ENCODE measurements around the gene FOXP4. TPM values are rescaled to one million over a fixed set of nuclear protein-coding genes. Genes with fewer than 3 reads are reported as not detected.

The FOXP4 gene
- total RNA-seq, 3 donors from 2014 or later: 5.1 to 11.0 (median 5.6) TPM

GRCh38 chr6:41566961-41567360 is 20.8 kb downstream of the FOXP4 start:
- H3K4me1 ChIP-seq: no peaks in the 10 kb centered on the region
- no peaks in the 10 kb centered on the region for H3K27me3 ChIP-seq
- H3K9me3 ChIP-seq: no peaks in the 10 kb centered on the region
- no peak for DNase-seq (ENCODE audit: low spot score in 2 of 2)
- peak overlapping the region in 1 of 2 donors; percentile 64 for H3K27ac ChIP-seq
- TF ChIP-seq, protein P1, sequence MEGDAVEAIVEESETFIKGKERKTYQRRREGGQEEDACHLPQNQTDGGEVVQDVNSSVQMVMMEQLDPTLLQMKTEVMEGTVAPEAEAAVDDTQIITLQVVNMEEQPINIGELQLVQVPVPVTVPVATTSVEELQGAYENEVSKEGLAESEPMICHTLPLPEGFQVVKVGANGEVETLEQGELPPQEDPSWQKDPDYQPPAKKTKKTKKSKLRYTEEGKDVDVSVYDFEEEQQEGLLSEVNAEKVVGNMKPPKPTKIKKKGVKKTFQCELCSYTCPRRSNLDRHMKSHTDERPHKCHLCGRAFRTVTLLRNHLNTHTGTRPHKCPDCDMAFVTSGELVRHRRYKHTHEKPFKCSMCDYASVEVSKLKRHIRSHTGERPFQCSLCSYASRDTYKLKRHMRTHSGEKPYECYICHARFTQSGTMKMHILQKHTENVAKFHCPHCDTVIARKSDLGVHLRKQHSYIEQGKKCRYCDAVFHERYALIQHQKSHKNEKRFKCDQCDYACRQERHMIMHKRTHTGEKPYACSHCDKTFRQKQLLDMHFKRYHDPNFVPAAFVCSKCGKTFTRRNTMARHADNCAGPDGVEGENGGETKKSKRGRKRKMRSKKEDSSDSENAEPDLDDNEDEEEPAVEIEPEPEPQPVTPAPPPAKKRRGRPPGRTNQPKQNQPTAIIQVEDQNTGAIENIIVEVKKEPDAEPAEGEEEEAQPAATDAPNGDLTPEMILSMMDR (IDR thresholded peaks at IDR 0.05): no peak
- TF ChIP-seq POLR2AphosphoS5 (IDR thresholded peaks at IDR 0.05): no peak
- TF ChIP-seq POLR2A (IDR thresholded peaks at IDR 0.05): no peak
- no peaks in the 10 kb centered on the region for H3K36me3 ChIP-seq
- no peak overlapping the region for H3K4me3 ChIP-seq
- intact Hi-C loops (cut with DNase I; ENCODE audit: low total_unique reads): no loop called here

DNA sequence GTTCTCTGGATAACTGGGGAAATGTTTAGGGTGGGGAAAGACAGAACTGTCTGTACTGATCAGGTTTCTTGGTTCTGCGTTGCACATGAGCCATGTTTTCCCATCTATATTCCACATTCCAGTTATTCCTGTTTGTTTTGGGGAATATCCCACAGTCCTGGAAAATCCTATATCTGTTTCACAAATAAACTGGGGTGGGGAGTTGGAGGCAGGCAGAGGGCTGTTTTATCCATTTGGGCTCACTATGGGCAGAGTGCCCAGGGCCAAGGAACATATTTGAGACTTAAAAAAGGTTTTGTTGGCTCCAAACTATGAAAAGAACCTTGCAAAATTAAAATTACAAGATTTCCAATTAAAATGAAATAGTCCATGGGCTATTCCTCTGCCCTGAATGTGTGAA is 21.5 kb downstream of the FOXP4 start:
- Histone ChIP-seq H3K36me3 (no peaks in the 10 kb centered on the region), H3K27ac (peak overlapping the region; percentile 60 to 64), H3K4me1 (no peaks in the 10 kb centered on the region), H3K27me3 (no peaks in the 10 kb centered on the region), H3K9me3 (no peaks in the 10 kb centered on the region), H3K4me3 (no peak overlapping the region)
- no peak for DNase-seq (ENCODE audit: low spot score in 2 of 2)
- intact Hi-C loops (cut with DNase I; ENCODE audit: low total_unique reads): no loop called here
- TF ChIP-seq POLR2A (IDR thresholded peaks at IDR 0.05) (no peak), POLR2AphosphoS5 (IDR thresholded peaks at IDR 0.05) (no peak)
- TF ChIP-seq, protein P1 (IDR thresholded peaks at IDR 0.05): no peak

DNA sequence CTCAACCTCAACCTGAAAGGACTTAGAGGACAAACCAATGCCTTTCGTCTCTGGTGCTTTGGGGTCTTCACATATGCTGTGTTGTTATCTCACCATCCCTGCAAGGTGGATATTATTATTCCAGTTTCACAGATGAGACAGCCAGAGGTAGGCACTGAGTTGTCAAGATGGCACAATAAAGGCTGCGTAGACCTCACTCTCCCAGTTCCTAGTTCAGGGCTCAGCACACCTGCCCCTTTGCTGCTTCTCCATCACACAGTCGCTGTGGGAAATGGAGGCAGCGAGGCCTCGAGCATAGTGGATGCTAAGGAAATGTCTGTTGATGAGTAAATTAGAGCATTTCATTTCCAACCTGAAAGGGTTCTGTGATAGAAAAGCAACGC is 22.0 kb downstream of the FOXP4 start:
- Histone ChIP-seq H3K27ac (peak overlapping the region; percentile 60 to 64), H3K4me3 (no peak overlapping the region), H3K36me3 (no peaks in the 10 kb centered on the region), H3K9me3 (no peaks in the 10 kb centered on the region), H3K4me1 (no peaks in the 10 kb centered on the region), H3K27me3 (no peaks in the 10 kb centered on the region)
- intact Hi-C loops (cut with DNase I; ENCODE audit: low total_unique reads): no loop called here
- TF ChIP-seq, protein P1 (IDR thresholded peaks at IDR 0.05): no peak
- no peak for TF ChIP-seq POLR2AphosphoS5 (IDR thresholded peaks at IDR 0.05)
- no peak for TF ChIP-seq POLR2A (IDR thresholded peaks at IDR 0.05)
- DNase-seq (ENCODE audit: low spot score in 2 of 2): no peak

DNA sequence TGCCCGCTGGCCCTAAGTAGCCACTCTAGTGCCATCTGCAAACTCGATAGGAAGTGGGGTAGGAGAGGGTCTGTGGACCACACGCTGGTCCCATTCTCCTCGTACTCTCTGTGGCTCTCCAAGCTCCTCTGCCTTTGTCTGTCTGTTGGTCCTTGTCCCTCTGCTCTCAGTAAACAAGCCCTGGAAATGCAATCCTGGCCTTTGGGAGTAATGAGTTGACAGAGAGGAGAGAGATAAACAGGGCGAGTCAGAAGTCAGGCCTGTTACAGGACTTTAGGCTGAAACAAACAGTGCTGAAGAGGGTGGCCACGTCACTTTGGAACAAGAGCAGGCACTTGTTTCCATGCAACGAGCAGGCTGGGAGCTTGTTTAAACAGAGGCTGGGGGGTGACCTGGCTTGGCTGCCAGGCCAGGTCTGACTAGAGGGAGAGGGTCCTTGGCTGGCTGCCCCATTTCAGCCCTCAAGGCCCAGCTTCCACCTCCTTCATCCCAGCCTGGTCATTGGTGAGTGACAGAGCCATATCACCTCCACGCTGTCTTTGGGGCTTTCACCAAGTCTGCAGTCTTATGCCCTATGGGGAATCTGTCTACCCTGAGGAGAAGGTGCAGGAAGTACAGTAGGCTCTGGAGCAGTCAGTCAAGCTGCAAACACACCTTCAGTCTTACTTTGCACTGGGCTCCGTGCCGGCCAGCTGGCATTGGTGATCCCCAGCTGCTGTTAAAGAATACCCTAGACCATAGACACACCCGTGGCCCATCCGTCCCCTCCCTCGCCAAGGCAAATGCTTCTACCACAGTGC is 22.6 kb downstream of the FOXP4 start:
- Histone ChIP-seq H3K9me3 (no peaks in the 10 kb centered on the region), H3K27ac (peak overlapping the region; percentile 60 to 64), H3K4me3 (no peak overlapping the region), H3K4me1 (no peaks in the 10 kb centered on the region), H3K36me3 (no peaks in the 10 kb centered on the region), H3K27me3 (no peaks in the 10 kb centered on the region)
- intact Hi-C loops (cut with DNase I; ENCODE audit: low total_unique reads): no loop called here
- TF ChIP-seq POLR2AphosphoS5 (IDR thresholded peaks at IDR 0.05) (no peak), POLR2A (IDR thresholded peaks at IDR 0.05) (no peak)
- TF ChIP-seq, protein P1 (IDR thresholded peaks at IDR 0.05): no peak
- no peak for DNase-seq (ENCODE audit: low spot score in 2 of 2)

DNA sequence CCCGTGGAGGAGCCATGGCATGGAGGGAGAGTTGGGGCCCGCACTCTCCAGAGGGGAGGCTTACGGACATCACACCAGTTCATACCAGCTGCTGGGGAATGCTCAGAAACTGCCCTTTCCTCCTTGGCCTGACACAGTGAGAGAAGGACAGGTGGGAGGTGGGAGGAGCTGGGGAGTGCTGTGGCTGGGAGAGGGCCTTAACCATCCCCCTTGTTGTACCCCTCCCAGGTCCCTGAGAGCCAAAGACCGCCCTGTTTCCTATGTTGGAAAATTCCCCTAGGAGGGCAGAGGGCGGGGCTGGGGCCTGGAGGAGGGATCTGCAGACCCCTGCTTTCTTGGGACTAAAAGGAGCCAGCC is 24.1 kb downstream of the FOXP4 start:
- TF ChIP-seq, protein P1 (IDR thresholded peaks at IDR 0.05): no peak
- no peak for TF ChIP-seq POLR2AphosphoS5 (IDR thresholded peaks at IDR 0.05)
- no peak for TF ChIP-seq POLR2A (IDR thresholded peaks at IDR 0.05)
- H3K9me3 ChIP-seq: no peaks in the 10 kb centered on the region
- no peaks in the 10 kb centered on the region for H3K4me1 ChIP-seq
- intact Hi-C loops (cut with DNase I; ENCODE audit: low total_unique reads): no loop called here
- H3K4me3 ChIP-seq: no peak overlapping the region
- no peak for DNase-seq (ENCODE audit: low spot score in 2 of 2)
- H3K36me3 ChIP-seq: no peaks in the 10 kb centered on the region
- H3K27ac ChIP-seq: peak overlapping the region in 1 of 2 donors; percentile 60
- no peaks in the 10 kb centered on the region for H3K27me3 ChIP-seq

All from breast epithelium (tissue), 4 donors.